Kidney epithelial cell (primary cell): ENCODE data around the gene IQGAP1. TPM values are rescaled to one million over a fixed set of nuclear protein-coding genes. Genes with fewer than 3 reads are reported as not detected.

ENCODE experiments used
- DNase-seq: peaks from one replicate; pipeline ENCODE4 v3.0.0-alpha.2; 2010; ENCODE audit warnings: low read depth
- H3K27me3 ChIP-seq: 2 replicates; pipeline ENCODE4 v1.6.0; 2011; ENCODE audit warnings: low read length; ENCODE audit not compliant: control insufficient read depth, insufficient read depth
- H3K36me3 ChIP-seq: 2 replicates; pipeline ENCODE4 v1.5.1; 2011; ENCODE audit warnings: low read length; ENCODE audit not compliant: control insufficient read depth, insufficient read depth
- H3K4me3 ChIP-seq: 2 replicates; pipeline ENCODE4 v1.5.1; 2011; ENCODE audit warnings: low read depth, mild to moderate bottlenecking, control low read depth, low read length
- total RNA-seq: library from RNA; depleted of rRNA; stranded (reverse); fragments of >200 nt; gene quantifications from 2 replicates; pipeline ENCODE4 v1.2.3, GENCODE V29; 2015
- TF ChIP-seq, protein P1 (sequence below): IDR thresholded peaks from 2 replicates; pipeline ENCODE4 v1.5.1; 2011; ENCODE audit warnings: mild to moderate bottlenecking, moderate library complexity, low read length, control low read depth, inconsistent platforms; ENCODE audit not compliant: insufficient read depth, poor library complexity, severe bottlenecking

IQGAP1 gene
- total RNA-seq, 1 donor from 2014 or later: 197 TPM

GRCh38 chr15:90379263-90379662, 8.8 kb upstream of the IQGAP1 start:
- no peak for DNase-seq
- TF ChIP-seq, protein P1, sequence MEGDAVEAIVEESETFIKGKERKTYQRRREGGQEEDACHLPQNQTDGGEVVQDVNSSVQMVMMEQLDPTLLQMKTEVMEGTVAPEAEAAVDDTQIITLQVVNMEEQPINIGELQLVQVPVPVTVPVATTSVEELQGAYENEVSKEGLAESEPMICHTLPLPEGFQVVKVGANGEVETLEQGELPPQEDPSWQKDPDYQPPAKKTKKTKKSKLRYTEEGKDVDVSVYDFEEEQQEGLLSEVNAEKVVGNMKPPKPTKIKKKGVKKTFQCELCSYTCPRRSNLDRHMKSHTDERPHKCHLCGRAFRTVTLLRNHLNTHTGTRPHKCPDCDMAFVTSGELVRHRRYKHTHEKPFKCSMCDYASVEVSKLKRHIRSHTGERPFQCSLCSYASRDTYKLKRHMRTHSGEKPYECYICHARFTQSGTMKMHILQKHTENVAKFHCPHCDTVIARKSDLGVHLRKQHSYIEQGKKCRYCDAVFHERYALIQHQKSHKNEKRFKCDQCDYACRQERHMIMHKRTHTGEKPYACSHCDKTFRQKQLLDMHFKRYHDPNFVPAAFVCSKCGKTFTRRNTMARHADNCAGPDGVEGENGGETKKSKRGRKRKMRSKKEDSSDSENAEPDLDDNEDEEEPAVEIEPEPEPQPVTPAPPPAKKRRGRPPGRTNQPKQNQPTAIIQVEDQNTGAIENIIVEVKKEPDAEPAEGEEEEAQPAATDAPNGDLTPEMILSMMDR: no peak
- Histone ChIP-seq H3K36me3 (no peaks in the 10 kb centered on the region), H3K27me3 (no peaks in the 10 kb centered on the region), H3K4me3 (no peak overlapping the region)

DNA sequence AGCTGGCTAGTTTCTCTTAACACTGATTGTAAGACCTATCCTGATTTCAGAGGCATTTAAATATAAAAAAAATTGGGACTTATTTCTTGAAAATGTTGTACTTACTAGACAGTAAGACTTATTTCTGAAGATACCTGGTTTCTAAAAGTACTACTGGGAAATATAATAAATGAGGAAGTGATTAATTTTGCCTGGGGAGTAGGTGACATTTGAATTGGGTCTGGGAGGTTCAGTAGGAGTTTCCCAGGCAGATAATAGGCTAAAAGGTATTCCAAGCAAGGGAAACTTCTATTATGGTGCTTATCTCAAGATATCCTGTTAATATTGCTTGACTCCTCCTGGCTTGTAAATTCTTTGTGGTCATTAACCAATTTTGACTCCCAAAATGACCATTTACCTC, 6.5 kb upstream of the IQGAP1 start:
- no peaks in the 10 kb centered on the region for H3K27me3 ChIP-seq
- no peak overlapping the region for H3K4me3 ChIP-seq
- no peaks in the 10 kb centered on the region for H3K36me3 ChIP-seq
- DNase-seq: no peak
- TF ChIP-seq, protein P1: no peak

GRCh38 chr15:90382320-90382719, 5.7 kb upstream of the IQGAP1 start:
- no peaks in the 10 kb centered on the region for H3K27me3 ChIP-seq
- no peaks in the 10 kb centered on the region for H3K36me3 ChIP-seq
- no peak overlapping the region for H3K4me3 ChIP-seq
- DNase-seq: no peak
- TF ChIP-seq, protein P1: no peak

- no peaks in the 10 kb centered on the region for H3K36me3 ChIP-seq
- TF ChIP-seq, protein P1: no peak
- no peaks in the 10 kb centered on the region for H3K27me3 ChIP-seq
- no peak for DNase-seq
- H3K4me3 ChIP-seq: no peak overlapping the region
Measured at GRCh38 chr15:90386221-90386620, 1.8 kb upstream of the IQGAP1 start.

DNA sequence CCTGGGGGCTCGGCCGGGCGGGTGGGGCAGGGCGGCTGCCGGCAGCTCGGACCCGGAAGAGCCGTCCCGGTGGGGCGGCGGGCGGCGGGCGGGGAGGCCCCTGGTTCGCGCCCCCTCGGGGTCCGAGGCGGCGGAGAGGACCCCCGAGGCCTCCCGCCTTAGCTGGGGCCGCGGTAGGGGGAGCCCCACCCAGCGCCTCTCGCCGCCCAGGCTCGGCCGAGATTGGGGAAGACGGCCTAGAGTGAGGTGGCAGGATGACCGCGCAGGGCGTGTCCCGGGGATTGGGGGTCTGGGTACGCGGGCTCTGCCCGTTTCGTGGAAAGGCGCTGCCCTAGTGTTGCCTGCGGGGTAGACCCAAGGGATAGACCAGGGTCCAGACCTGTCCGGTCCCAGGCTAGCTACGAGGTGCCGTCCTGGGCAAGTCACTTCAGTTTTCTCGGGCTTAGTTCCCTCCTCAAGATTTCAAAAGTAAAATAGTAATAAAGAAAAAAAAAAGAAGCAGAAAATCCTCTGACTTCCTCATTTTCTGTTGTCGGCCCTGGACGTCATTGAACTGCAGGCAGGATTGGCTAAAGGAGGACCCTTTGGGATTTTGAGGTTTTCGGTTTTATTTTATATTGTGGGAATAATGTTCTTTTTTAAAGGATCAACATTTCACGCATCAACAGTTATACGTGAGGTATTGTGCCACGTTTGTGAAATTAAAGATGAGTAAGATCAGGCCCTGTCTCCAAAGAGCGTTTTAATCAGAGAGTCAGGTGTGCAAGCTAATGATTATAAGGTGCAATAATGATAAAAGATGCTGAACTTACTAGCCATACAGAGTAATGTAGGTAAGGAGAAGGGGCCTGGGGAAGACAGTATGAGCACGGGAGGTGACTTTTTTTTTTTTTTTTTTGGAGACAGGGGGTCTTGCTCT, 679 bp downstream of the IQGAP1 start:
- DNase-seq: no peak
- peak overlapping the region; percentile 98 for H3K4me3 ChIP-seq
- TF ChIP-seq, protein P1: no peak
- H3K36me3 ChIP-seq: peaks cover 2% of the 10 kb centered on the region
- no peaks in the 10 kb centered on the region for H3K27me3 ChIP-seq
